ENCODE data around the gene CLSTN1.
A peak's percentile ranks its signal among the peaks of the same experiment; 100 is the strongest.
"Not testable (repeated sequence)": the region's sequence is repeated elsewhere in the genome, so short reads cannot be mapped to it uniquely, and the experiment has no call there.

CLSTN1 gene

DNA sequence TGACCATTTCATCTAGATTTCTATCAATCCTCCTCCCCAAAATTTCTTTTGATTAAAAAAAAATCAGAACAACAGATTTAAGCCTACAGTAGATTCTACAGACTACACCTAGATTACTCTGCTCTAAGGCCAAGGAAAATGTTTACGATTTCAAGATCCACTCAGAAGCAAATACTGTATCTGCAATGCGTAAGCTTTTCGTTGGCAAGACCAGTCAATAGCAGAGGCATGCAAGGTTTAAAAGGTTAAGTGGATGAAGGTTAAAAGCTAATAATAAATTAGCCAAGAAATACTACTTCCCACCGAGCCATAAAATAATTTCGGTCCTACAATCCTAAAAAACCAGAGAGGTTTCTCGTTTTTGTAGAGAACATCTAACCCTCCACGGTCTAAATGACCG is 1.3 kb downstream of the CLSTN1 start:
- Histone ChIP-seq H3K4me3 (ENCODE audit: low read length) (peak overlapping the region; percentile 38), H3K36me3 (ENCODE audit: control insufficient read depth, insufficient read depth, low read length) (no peaks in the 10 kb centered on the region), H3K4me1 (ENCODE audit: control insufficient read depth, insufficient read depth, low read length) (peaks cover 25% of the 10 kb centered on the region), H3K9me3 (ENCODE audit: control insufficient read depth, low read length) (no peaks in the 10 kb centered on the region), H3K27me3 (ENCODE audit: control insufficient read depth, insufficient read depth, low read length) (no peaks in the 10 kb centered on the region), H3K9ac (ENCODE audit: low read length) (peak overlapping the region; percentile 68)

DNA sequence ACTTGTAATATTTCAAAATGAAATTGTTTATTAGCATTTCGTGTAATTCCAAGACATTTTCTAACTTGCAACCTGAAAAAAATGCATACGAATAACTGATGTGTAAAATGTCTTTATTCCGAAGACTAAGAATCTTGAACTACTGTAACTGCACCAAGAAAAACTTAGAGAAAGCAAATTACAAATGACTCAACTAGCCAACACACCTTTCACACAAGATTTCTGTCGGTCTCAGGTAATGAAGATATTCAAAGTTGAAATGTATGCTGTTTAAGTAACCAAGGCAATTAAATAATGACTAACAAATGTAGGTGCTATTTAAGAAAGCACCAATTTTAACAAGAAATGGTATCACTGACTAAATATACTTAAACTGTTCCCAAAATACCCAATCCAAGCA is 2.1 kb downstream of the CLSTN1 start:
- Histone ChIP-seq H3K9me3 (ENCODE audit: control insufficient read depth, low read length) (no peaks in the 10 kb centered on the region), H3K27me3 (ENCODE audit: control insufficient read depth, insufficient read depth, low read length) (no peaks in the 10 kb centered on the region), H3K4me3 (ENCODE audit: low read length) (no peak overlapping the region), H3K9ac (ENCODE audit: low read length) (no peak overlapping the region), H3K4me1 (ENCODE audit: control insufficient read depth, insufficient read depth, low read length) (peaks cover 25% of the 10 kb centered on the region), H3K36me3 (ENCODE audit: control insufficient read depth, insufficient read depth, low read length) (no peaks in the 10 kb centered on the region)

DNA sequence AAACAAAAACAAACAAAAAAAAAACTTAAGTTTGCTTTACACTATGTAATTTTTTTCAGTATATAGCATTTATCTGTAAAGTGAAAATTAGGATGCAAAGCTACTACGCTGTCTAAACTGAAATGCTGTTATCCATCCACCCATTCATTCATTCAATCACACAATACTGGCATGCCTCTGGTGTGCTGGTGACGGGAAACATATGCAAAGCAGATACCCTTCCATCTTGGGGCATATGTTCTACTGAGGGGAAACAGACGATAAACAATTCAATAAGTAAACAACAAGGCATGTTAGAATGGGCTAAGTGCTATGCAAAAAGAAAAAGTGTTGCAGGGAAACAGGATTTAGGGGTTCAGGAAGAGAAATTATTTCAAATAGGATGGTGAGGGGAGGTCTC is 3.2 kb downstream of the CLSTN1 start:
- Histone ChIP-seq H3K4me3 (ENCODE audit: low read length) (no peak overlapping the region), H3K27me3 (ENCODE audit: control insufficient read depth, insufficient read depth, low read length) (no peaks in the 10 kb centered on the region), H3K9ac (ENCODE audit: low read length) (no peak overlapping the region), H3K9me3 (ENCODE audit: control insufficient read depth, low read length) (no peaks in the 10 kb centered on the region), H3K36me3 (ENCODE audit: control insufficient read depth, insufficient read depth, low read length) (no peaks in the 10 kb centered on the region), H3K4me1 (ENCODE audit: control insufficient read depth, insufficient read depth, low read length) (peaks cover 20% of the 10 kb centered on the region)

DNA sequence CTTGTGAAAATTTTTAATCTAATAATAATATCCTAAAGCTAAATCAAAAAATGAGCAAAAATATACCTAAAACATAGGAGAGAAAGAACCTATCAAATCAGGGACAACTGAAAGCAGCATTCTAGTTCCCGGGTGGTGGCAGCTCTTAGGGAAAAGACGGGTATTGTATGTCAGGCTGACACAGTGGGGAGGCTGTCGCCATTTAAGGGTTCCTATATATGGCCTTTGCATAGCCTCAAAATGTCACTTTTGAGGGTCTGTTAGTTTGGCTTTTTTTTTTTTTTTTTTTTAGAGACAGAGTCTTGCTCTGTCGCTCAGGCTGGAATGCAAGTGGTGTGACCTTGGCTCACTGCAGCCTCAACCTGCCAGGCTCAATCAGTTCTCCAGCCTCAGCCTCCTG is 6.0 kb downstream of the CLSTN1 start:
- Histone ChIP-seq H3K27me3 (ENCODE audit: control insufficient read depth, insufficient read depth, low read length) (no peaks in the 10 kb centered on the region), H3K36me3 (ENCODE audit: control insufficient read depth, insufficient read depth, low read length) (no peaks in the 10 kb centered on the region), H3K4me3 (ENCODE audit: low read length) (no peak overlapping the region), H3K4me1 (ENCODE audit: control insufficient read depth, insufficient read depth, low read length) (peaks cover 17% of the 10 kb centered on the region), H3K9ac (ENCODE audit: low read length) (no peak overlapping the region), H3K9me3 (ENCODE audit: control insufficient read depth, low read length) (no peaks in the 10 kb centered on the region)

DNA sequence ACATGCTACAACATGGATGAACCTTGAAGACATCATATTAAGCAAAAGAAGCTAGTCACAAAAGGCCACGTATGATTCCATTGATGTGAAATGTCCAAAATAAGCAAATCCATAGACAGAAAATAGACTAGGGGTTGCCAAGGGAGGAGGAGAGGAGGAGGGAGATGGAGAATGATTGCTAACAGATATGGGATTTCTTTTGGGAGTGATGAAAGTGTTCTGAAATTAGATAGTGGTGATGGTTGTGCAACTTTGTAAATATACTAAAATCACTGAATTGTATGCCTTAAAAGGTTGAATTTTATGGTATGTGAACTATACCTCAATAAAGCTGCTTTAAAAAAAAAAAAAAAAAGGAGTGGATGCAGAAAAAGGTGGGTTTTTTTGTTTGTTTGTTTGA is 7.6 kb downstream of the CLSTN1 start:
- Histone ChIP-seq H3K9me3 (ENCODE audit: control insufficient read depth, low read length) (no peaks in the 10 kb centered on the region), H3K27me3 (ENCODE audit: control insufficient read depth, insufficient read depth, low read length) (no peaks in the 10 kb centered on the region), H3K4me1 (ENCODE audit: control insufficient read depth, insufficient read depth, low read length) (peaks cover 14% of the 10 kb centered on the region), H3K4me3 (ENCODE audit: low read length) (no peak overlapping the region), H3K9ac (ENCODE audit: low read length) (no peak overlapping the region), H3K36me3 (ENCODE audit: control insufficient read depth, insufficient read depth, low read length) (no peaks in the 10 kb centered on the region)

DNA sequence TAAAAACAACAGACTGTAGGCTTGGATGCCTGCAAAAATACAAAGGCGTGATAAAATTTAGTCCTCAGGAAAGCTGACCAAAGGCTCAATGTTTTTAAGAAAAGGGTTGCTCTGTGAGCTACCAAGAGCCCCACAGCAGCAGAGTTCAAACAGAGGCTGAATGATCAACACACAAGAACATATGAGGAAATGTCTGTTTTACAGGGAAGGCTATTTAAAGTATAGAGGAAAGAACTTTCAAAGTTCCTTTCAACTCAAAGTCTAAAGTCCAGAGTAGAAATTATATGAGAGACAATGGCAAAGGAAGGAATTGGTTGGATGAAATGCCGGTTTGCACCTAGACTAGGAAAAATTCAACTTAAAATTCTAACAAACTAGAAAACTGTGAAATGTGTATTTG is 8.6 kb downstream of the CLSTN1 start:
- Histone ChIP-seq H3K9me3 (ENCODE audit: control insufficient read depth, low read length) (no peaks in the 10 kb centered on the region), H3K9ac (ENCODE audit: low read length) (peak overlapping the region; percentile 49), H3K27me3 (ENCODE audit: control insufficient read depth, insufficient read depth, low read length) (no peaks in the 10 kb centered on the region), H3K4me1 (ENCODE audit: control insufficient read depth, insufficient read depth, low read length) (peaks cover 15% of the 10 kb centered on the region), H3K36me3 (ENCODE audit: control insufficient read depth, insufficient read depth, low read length) (no peaks in the 10 kb centered on the region), H3K4me3 (ENCODE audit: low read length) (no peak overlapping the region)

DNA sequence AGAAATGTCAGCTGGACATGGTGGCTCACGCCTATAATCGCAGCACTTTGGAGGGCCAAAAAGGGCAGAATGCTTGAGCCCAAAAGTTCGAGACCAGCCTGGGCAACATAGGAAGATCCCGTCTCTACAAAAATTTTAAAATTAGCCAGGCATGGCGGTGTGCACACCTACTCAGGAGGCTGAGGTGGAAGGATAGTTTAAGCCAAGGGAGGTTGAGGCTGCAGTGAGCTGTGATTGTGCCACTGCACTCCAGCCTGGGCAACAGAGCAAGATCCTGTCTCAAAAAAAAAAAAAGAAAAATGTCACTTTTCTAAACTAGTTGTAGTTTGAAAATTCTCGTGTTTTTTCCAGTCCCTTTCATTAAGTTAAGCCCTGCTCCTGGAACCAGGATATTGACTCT is 9.1 kb downstream of the CLSTN1 start:
- no peak overlapping the region for H3K4me3 ChIP-seq (ENCODE audit: low read length)

DNA sequence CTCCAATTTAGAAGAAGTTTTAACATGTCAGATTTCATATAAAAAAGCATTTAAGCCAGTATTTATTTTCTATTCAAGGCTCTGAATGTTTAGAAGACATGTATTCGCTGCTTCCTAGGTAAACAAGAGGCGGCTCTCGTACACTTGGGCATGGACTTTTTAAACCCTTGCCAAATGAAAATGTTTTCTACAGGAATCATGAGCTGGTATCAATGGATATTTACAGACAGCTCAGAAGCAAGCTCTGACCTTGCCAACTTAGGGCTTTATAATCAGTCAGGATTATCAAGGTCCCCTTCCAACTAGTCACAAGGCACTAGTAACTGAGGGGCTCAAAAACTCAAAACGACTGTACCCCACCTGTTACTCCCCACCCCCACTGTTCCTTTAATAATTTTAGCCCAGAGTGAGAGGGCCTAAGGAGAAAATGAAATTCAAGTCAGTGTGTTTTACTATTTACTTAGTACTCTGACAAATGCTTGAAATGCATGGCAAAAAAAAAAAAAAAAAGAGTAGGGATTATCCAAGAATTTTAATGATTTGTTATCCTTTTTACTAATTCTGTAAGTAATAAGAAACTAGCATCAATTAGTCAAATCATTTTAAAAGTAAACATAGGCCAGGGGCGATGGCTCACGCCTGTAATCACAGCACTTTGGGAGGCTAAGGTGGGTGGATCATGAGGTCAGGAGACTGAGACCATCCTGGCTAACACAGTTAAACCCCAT is 12.4 kb downstream of the CLSTN1 start:
- Histone ChIP-seq H3K27me3 (ENCODE audit: control insufficient read depth, insufficient read depth, low read length) (no peaks in the 10 kb centered on the region), H3K4me3 (ENCODE audit: low read length) (no peak overlapping the region), H3K9me3 (ENCODE audit: control insufficient read depth, low read length) (no peaks in the 10 kb centered on the region), H3K36me3 (ENCODE audit: control insufficient read depth, insufficient read depth, low read length) (no peaks in the 10 kb centered on the region), H3K9ac (ENCODE audit: low read length) (no peak overlapping the region), H3K4me1 (ENCODE audit: control insufficient read depth, insufficient read depth, low read length) (peaks cover 18% of the 10 kb centered on the region)

More for the DNA sequence above, 9.1 kb downstream of the CLSTN1 start:
- Histone ChIP-seq H3K9me3 (ENCODE audit: control insufficient read depth, low read length) (no peaks in the 10 kb centered on the region), H3K36me3 (ENCODE audit: control insufficient read depth, insufficient read depth, low read length) (no peaks in the 10 kb centered on the region), H3K27me3 (ENCODE audit: control insufficient read depth, insufficient read depth, low read length) (no peaks in the 10 kb centered on the region), H3K4me1 (ENCODE audit: control insufficient read depth, insufficient read depth, low read length) (peaks cover 15% of the 10 kb centered on the region), H3K9ac (ENCODE audit: low read length) (peak overlapping the region; percentile 49)

DNA sequence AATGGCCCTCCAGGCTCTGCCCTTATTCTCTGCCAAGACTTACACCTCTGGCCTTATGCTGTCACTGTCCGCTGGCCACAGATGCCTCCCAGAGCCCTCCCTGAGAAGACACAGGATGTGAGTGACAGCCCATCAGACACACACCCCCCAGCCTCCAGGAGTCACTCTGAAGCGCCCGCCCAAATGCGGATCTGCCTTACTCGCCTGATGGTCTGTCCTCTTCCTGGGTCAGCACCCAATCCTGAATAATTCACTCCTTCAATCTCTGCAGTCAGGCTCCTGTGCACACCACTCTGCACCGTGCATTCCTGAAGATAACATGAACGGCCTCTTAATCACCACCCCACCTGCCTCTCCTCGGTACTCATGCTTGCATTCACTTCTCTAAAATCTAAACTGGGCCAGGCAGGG is 14.7 kb downstream of the CLSTN1 start:
- Histone ChIP-seq H3K27me3 (ENCODE audit: control insufficient read depth, insufficient read depth, low read length) (no peaks in the 10 kb centered on the region), H3K4me3 (ENCODE audit: low read length) (no peak overlapping the region), H3K9me3 (ENCODE audit: control insufficient read depth, low read length) (no peaks in the 10 kb centered on the region), H3K9ac (ENCODE audit: low read length) (no peak overlapping the region), H3K36me3 (ENCODE audit: control insufficient read depth, insufficient read depth, low read length) (no peaks in the 10 kb centered on the region), H3K4me1 (ENCODE audit: control insufficient read depth, insufficient read depth, low read length) (peaks cover 14% of the 10 kb centered on the region)

DNA sequence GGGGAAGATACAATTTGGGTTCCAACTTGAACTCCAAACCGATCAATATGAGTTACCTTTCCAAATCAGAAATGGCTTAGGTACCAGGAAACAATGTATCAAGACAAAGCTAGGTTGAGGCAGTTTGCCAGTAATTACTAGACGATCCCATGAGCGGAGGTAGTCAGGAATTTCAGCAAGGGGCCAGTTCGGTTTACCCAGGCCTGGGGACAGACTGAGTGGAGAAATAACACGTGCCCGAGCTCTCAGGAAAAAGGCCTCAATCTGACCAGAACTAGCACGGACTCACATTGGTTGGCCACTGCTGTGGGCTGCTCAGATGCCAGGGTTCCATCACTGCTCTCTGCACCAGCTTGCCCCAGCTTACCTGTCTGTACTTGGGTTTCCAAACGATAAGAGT is 15.3 kb downstream of the CLSTN1 start:
- Histone ChIP-seq H3K27me3 (ENCODE audit: control insufficient read depth, insufficient read depth, low read length) (no peaks in the 10 kb centered on the region), H3K36me3 (ENCODE audit: control insufficient read depth, insufficient read depth, low read length) (no peaks in the 10 kb centered on the region), H3K4me1 (ENCODE audit: control insufficient read depth, insufficient read depth, low read length) (peaks cover 14% of the 10 kb centered on the region), H3K9ac (ENCODE audit: low read length) (no peak overlapping the region), H3K4me3 (ENCODE audit: low read length) (no peak overlapping the region), H3K9me3 (ENCODE audit: control insufficient read depth, low read length) (no peaks in the 10 kb centered on the region)

DNA sequence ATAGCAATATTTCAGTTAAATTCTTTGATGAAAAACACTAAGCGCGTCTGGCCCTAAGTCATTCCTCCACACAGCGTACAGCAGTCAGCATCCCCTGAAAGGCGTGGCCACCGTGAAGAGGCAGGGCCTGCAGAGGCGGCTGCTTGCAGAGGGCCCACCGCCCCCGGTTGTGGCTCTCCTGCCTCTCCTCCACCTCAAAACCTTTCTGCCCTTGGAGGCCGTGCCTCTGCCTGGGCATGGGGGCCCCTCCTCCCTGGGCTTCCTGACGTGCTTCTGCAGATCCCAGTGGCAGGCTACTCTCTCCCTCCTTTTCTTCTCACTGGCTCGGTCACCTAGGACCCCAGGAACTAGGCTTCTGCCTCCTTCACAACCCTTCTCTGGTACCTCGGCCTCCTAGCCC is 16.2 kb downstream of the CLSTN1 start:
- no peaks in the 10 kb centered on the region for H3K27me3 ChIP-seq (ENCODE audit: control insufficient read depth, insufficient read depth, low read length)
- H3K4me1 ChIP-seq (ENCODE audit: control insufficient read depth, insufficient read depth, low read length), result peaks cover 14% of the 10 kb centered on the region
- no peaks in the 10 kb centered on the region for H3K36me3 ChIP-seq (ENCODE audit: control insufficient read depth, insufficient read depth, low read length)
- H3K4me3 ChIP-seq (ENCODE audit: low read length), result no peak overlapping the region
- no peak overlapping the region for H3K9ac ChIP-seq (ENCODE audit: low read length)
- H3K9me3 ChIP-seq (ENCODE audit: control insufficient read depth, low read length), result no peaks in the 10 kb centered on the region

DNA sequence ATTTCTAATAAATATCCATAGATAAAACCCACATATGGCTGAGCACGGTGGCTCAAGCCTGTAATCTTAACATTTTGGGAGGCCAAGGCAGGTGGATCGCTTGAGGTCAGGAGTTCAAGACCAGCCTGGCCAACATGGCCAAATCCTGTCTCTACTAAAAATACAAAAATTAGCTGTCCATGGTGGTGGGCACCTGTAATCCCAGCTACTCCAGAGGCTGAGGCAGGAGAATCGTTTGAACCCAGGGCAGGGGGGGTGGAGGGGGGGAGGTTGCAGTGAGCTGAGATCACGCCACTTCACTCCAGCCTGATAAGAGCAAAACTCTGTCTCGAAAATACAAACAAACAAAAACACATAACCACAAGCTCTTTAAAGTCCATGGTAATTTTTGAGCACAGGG is 17.8 kb downstream of the CLSTN1 start:
- peaks cover 10% of the 10 kb centered on the region for H3K4me1 ChIP-seq (ENCODE audit: control insufficient read depth, insufficient read depth, low read length)
- not testable (repeated sequence) for H3K9ac ChIP-seq (ENCODE audit: low read length); H3K36me3 ChIP-seq (ENCODE audit: control insufficient read depth, insufficient read depth, low read length); H3K9me3 ChIP-seq (ENCODE audit: control insufficient read depth, low read length); H3K27me3 ChIP-seq (ENCODE audit: control insufficient read depth, insufficient read depth, low read length); H3K4me3 ChIP-seq (ENCODE audit: low read length)

DNA sequence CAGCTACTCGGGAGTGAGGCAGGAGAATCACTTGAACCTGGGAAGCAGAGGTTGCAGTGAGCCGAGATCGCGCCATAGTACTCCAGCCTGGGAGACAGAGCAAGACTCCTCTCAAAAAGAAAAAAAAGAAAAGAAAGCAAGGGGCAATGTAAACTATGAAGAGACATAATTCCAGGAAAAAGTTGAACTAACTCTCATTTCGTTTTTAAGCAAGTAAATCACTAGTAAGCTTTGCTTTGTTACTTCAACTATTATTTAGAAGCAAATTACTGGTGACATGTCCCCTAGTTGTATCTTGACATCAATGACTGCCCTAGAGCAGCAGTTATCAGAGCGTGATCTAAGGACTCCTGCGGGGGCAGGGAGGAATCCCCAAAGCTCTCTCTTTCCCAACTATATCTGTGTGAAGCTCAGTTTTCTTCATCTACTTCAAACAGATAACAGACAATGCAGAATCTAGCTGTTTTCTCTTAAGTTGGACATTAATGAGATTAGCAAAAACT is 18.7 kb downstream of the CLSTN1 start:
- H3K9me3 ChIP-seq (ENCODE audit: control insufficient read depth, low read length), result no peaks in the 10 kb centered on the region
- peaks cover 10% of the 10 kb centered on the region for H3K4me1 ChIP-seq (ENCODE audit: control insufficient read depth, insufficient read depth, low read length)
- H3K9ac ChIP-seq (ENCODE audit: low read length), result no peak overlapping the region
- H3K36me3 ChIP-seq (ENCODE audit: control insufficient read depth, insufficient read depth, low read length), result no peaks in the 10 kb centered on the region
- no peaks in the 10 kb centered on the region for H3K27me3 ChIP-seq (ENCODE audit: control insufficient read depth, insufficient read depth, low read length)
- H3K4me3 ChIP-seq (ENCODE audit: low read length), result no peak overlapping the region

Measured in mucosa of stomach (tissue), 1 donor.